Fibroblast of skin of back (primary cell): ENCODE data around the gene PRCC.

ENCODE experiments used
- DNase-seq: peaks from one replicate; pipeline ENCODE4 v3.0.0-alpha.2; 2013

Gene PRCC

DNA sequence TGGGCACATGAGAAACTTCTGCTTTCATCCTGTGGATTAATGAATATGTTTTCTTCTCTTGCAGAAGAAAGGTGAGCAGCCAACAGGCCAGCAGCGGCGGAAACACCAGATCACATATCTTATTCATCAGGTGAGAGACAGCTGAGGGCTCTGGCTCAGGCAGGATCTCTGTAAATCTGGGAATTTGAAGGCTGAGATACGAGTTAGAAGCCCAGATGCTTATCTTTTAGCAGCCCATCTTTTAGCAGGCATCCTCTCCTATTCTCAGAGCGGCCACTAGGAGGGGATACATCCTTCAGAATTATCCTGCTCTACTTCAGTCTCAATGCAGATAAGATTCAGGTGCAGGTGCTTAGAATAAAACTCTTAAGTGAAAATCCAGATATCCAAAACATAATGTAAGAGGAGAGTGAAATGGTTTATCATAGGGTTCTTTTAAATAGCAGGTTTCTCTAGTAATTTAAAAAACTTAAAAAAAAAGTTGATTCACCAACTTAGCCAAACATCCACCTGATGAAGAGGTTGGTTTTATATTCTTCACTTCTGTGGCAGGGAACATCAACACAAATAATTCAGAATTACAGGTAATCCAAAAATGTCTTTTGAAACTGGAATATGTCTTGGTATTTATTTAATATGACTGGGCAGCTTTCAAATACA lies 30.0 kb downstream of the PRCC start:
- DNase-seq: peak; percentile 51

DNA sequence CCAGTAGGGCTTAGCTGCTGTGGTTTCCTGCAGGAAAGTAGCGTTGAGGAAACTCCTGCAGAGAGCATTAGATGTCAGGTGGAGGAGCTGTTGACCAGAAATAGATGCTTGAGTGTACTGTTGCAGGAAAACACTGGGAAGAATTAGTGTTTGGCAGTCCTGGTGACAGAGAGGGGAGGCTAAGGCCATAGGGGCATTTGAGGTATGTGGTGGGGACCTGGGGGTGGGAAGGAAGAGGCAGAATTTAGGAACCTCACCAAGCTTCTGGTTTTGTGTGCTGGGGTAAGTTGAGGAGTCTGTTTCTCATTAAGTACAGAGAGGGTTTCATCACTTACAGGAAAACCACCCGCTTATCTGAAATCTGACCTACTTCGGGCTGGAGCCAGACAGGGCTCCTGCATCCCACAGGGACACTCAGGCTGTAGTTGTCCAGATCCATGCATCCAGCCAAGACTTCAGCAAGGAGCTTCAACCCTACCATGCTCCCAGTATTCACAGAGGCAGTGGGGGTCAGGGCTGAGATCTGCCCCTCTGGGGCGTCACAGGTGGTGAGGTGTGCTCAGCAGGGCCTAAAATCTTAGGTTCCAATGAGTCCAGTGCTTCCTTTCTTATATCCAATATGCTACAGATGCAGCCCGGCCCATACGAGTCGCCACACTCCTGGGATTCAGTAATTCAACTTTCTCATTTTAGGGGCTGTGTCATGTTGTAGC lies 34.2 kb downstream of the PRCC start:
- peak; percentile 24 for DNase-seq

DNA sequence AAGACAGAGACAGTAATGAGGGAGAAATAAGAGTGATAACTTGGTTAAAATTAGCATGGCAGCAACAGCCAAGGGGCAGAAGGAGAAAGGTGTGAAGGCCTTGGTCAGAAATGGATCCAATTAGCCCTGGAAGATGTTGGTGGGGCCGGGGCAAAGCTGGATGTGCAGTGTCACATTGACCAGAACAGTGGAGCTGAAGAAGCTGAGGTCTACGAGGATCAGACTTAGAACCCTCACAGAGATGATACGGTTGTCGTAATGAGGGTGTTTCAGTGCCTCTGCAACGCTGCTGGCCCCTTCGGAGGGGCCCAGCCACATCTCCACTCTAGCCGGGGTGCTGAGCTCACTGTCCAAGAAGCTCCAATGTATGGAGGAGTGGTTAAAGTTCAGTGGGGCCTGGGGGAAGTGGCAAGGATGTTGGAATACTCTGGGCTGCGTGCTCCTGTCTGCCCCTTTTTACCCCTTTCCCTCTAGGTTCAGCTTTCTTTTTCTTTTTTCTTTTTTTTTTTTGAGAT lies 35.1 kb downstream of the PRCC start:
- DNase-seq: no peak

DNA sequence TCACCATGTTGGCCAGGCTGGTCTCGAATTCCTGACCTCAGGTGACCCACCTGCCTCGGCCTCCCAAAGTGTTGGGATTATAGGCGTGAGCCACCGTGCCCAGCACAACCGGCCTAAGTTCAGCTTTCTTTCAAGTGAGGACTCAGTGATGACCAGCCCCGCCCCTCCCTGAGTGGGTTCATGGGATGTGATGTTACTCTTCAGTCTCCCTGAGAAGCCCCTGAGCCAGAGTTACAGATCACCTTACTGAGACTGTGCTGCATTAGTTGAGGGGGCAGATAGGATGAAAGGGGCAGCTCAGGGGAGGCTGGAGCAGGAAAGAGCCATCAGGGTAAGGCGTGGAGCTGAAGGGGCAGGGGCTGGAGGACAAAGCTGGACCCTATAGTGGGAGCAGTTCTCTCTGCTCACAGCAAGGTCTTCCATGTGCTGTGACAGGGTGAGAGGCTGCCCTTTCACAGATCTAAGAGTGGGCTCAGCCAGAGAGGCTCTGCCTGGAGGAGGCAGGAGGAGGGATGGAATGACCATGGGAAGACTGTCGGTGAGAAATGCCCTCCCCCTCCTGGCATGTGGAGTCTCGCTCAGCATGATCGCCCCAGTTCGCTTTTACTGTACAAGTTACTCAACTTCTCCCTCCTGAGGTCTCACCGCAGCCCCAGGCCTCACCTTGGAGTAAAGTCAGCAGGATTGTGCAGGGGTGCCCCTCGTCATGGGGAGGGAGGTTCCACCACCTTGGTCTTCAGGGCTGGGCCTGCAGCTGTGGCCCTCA lies 35.9 kb downstream of the PRCC start:
- no peak for DNase-seq

DNA sequence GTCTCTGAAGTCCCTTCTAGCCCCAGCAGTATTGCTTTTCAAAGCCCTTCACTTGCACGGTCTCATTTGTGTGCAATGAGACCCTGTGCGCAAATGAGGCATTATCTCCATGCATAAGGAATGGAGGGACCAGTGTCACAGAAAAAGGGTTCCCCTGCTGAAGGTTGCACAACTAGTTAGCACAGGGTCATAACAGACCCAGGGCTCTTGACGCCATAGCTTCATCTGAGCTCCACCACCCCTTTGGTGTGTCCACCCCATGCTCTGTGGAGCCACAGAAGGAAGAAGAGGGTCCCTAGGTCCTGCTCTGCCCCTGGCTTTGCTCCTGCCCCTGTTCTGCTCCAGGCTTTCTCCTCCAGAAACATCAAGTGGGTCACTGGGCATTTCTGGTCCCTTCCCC lies 36.7 kb downstream of the PRCC start:
- no peak for DNase-seq

DNA sequence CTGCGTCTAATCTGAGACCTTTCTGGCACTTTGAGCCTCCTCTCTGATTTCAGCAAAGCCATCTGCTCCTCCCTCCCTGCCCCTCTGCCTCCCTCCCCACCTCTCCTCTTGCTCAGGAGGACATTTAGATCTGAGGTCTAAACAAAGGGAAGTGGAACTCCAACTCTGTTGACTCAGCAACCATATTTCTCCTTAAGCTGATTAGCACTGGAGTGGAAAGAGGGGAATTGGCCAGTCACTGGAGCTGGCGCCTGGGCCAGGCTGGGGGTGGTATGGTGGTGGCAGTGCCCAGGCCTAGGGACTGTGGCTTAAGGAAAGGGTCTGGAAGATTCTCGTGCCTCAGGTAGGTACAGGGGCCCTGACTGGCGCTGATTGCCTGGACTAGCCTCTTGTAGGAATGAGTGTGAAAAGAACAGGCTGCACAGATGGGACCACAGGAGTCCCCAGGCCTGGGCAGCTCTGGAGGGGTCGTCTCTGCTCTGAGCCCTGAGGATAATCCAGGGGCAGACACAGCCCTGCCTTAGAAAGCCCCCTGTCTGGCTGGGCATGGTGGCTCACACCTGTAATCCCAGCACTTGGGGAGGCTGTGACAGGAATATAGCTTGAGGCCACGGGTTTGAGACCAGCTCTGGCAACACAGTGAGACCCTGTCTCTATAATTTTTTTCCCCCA lies 37.4 kb downstream of the PRCC start:
- DNase-seq: no peak

DNA sequence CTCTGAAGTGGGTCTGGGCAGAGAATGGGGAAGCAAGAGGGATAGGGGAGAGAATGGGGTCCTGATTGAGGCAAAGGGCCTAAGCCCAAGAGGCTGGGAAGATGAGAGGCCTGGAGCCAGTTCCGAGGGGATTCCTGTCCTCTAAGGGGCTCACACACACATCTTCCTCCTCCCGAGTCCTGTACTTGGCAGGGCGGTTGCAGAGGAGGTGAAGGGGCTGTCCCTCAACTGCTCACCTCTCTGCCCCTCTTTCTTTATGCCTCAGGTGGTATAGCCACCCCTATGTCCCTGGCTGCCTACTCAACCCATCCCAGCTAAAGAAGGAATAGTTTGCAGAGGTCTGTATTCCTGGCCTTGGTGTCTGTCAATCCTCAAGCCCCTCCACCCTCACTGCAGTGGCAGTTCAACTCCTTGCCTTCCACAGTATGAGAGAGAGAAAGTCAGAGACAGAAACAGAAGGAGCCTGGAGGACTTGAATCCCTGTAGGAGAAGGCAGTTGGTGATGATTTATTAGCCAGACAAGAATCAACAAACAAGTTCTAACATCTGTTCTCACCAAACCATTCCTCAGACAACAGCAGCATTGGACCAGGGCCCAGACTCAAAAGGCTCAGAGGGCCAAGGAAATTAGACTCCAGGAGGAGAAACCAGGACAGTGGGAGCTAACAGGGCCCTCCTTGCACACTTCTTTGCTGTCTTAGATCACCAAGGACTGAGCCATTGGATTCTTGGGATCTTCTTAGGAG lies 38.6 kb downstream of the PRCC start:
- no peak for DNase-seq

DNA sequence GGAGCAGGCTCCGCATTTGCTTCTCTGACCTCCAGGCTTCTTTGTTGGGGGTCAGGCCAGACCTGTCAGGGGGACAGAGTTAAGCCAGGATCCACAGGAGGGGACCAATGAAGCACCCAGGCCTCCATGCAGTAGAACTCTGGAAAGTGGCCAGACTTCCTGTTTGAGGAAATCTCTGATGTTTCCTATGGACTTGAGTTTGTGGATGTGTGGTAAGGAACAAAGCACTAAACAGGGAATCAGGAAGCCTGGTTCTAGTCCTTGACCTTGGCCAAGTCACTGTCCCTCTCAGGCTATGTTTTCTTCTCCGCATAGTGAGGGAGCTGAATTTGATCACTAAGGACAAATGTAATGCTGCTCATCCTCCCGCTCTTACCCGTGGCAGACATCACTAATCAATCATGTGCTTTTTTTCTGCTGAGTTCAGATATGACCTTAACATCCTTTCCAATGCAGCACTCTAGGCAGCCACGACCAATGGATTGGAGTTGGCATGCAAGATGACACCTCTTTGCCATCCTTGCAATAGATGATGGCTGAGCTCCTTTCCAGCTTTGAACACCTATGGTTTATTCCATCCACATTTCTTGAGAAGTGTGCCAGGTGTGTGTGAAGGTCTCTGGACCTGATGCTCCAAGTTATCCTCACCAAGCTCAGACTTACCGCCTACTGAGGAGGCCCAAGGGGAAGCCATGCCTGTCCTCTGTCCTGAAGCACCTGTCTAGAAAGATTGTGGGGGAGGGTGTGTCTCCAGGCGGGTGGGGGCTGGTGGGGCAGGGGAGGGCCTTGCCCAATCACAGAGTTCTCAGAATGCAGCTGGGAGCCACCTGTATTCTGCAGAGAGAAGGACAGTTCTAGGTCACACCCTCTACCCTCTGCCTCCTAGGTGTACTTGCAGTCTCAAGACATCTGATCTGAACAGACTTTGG lies 39.4 kb downstream of the PRCC start:
- DNase-seq: no peak

DNA sequence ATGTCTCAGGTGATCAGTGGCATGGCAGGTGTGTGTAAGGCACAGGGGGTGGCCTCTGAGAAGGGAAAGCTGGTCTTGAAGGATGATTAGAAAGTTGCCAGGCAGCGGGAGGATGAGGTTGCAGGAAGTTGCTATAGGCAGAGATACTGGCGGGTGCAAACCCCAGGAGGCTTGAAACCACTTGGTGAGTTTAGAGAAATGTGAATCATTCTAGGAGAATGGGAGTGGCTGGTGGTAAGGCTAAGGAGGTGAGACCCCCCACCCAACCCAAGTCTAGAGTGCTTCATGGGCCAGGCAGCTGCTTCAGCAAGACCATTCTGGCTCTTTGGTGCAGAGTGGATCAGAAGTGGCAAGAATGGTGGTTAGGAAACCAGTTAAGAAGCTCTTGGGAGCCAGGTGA lies 40.3 kb downstream of the PRCC start:
- no peak for DNase-seq

DNA sequence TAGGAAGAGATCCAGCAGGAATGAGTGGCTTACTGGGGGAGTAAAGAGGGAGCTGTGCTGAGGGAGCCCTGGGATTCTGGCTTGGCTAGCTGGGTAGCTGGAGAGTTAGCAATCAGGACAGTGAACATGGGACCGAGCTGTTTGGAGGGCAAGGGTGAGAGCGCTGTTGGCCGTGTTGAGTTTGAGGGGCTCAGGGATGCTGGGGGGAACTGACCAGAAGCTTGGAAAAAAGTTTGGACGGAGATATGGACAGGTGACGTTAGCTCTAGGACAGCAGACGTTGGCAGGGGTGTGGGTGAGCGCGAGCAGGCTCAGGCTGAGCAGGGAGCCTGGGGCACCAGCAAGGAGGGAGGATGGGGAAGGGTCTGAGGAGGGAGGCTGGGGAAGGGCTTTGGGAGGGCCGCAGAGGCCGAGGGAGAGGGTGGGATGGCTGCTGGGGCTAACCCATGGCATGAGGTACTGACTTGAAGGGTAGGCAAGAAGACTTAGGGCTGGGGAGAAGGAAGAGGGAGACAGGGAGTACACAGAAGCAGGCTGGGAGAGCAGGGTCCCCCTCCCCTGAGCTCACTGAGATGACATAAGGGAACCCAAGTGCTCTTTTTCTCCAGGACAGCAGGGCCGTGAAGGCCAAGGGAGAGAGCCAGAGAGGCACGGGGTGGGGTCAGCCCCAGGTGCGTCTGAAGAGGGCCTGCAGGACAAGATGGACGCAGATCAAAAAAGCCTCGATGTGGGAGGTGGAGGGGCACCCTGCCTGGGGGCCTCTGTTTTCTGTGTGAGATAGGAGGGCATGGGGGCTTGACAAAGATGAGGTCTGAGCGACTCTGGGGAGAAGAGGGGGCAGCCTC lies 41.1 kb downstream of the PRCC start:
- no peak for DNase-seq

DNA sequence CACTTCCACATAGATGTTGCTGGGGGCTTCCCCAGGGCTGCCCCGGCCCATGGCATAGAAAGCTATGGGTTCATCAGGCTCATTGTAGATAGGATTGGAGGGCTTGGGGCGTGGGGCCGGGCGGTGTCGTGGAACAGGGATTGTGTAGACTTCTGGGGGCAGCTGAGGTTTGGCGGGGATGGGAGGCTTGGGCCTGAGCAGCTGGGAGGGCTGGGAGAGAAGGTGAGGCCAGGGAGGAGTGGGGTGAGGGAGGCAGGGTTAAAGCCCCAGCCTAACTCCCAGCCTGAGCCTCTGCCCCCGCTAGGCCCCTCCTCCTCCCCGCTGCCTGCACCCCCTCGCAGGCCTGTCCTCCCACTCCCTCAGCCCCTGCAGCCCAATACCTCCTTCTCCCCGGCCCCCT lies 41.9 kb downstream of the PRCC start:
- no peak for DNase-seq

DNA sequence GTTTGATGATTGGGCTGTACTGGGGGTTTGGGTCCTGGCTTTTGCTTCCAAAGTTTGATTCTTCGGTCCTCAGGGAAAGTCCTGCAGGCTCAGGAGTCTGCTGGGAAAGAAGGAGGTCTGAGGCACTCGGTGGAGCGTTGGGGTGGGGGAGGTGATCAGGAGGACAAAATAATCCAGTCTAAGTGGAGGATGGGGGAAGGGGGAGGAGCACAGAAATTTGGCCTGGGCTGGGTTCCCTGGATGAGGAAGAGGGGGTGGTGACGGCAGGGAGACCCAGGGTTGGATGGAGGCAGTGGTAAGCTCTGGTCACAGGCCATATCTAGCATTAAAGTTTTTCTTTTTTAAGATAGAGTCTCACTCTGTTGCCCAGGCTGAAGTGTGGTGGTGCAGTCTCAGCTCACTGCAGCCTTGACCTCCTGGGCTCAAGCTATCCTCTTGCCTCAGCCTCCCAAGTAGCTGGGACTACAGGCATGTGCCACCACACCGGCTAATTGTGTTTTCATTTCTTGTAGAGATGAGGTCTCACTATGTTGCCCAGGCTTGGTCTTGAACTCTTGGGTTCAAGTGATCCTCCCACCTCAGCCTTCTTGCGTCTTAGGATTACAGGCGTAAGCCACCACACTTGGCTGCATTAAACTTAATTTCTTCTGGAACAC lies 42.5 kb downstream of the PRCC start:
- DNase-seq: no peak

DNA sequence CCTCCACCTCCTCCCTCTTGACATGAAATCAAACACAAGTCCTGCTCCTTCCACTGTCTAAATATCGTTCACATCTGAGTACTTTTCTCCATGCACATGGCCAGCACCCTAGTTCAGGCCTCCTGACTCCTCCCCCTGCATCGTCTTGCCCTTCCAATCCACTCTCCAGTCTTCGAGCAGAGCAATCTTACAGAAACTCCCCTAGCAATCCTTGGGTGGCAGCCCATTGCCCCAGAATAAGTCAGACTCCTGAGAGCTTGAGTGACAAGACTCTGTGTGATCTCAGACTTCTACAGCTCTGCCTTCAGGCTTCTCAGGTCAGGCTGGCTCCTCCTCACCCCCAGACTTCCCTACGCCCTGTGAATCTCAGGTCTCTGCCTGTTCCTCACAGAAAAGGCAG lies 43.8 kb downstream of the PRCC start:
- no peak for DNase-seq

DNA sequence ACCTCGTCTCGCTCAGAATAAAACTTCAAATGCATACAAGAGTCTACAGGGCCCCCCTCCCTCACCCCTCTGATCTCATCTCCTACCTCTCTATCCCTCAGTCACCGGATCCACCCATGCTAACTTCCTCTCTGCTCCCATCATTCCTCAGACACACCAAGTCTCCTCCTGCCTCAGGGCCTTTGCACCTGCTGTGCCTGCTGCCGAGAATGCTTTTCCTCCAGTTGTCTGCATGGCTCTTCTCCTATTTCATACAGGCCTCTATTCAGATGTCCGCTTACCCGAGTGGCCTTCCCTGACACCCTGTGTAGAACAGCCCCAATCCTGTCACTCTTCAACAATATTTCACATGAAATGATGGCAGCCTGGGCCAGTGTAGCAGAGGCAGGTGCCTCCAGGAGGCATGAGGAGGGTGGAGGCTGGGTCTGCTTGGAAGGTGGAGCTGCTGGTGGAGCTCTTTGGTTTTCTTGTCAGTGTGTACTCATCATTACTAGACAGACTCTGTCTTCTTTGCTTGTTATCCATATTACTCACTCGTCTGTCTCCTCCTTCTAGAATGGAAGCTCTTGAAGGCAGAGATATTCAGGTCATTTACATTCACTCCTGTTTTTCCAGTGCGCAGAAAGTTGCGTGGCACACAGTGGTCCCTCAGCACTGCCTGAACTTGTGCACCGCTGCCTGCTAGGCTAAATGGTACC lies 45.1 kb downstream of the PRCC start:
- DNase-seq: peak; percentile 18

DNA sequence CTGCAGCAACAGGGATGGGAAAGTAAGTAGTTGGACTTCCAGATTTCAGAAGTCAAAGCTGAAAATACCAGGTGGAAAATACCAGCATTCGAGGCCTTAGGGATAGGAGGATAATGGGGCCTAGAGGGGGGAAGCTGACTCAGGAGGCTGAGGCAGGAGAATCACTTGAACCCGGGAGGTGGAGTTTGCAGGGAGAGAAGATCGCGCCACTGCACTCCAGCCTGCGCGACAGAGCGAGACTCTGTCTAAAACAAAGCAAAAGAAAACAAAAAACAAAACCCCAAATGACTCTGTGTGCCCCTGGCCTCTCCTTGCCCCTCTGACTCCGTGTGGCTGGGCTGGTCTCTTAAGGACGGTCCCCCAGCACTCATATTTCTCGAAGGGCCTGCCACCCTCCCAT lies 46.0 kb downstream of the PRCC start:
- no peak for DNase-seq

DNA sequence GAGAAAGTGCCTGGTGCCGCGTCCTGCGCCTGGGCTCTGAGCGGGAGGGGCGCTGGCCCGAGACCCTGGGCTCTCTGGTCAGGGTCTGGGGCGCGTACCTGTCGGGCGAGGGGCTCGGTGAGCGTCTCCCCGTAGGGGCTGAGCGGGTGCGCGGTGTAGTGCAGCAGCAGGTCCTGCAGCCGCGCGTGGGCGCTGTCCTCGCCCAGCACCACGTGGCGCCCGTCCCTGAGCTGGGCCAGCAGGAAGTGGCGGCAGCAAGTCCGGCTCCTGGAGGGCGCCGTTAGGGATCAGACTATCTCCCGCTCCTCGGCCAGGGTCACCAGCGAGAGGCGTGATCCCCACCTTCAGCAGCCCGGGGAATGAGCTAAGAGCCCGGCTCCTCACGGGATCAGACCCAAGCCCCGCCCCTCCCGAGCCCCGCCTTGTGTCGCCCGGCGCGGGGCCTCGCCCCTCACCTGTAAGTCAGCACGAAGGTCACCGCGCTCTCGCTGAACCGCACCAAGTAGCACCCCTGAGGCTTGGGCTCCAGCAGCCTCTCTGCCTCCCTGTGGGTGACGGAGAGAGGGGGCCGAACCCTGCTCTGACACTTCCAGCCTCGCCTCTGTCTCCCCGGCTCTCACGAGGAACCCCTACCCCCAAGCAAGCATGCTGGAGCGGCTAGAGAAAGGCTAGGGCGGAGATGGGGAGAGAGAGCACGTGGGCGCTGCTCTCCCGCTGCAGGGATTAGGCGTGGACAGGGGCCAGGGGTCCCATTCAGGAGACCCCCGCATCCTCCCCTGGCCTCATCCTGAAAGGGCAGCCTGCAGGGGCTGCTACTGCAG lies 46.6 kb downstream of the PRCC start:
- DNase-seq: peak; percentile 50

DNA sequence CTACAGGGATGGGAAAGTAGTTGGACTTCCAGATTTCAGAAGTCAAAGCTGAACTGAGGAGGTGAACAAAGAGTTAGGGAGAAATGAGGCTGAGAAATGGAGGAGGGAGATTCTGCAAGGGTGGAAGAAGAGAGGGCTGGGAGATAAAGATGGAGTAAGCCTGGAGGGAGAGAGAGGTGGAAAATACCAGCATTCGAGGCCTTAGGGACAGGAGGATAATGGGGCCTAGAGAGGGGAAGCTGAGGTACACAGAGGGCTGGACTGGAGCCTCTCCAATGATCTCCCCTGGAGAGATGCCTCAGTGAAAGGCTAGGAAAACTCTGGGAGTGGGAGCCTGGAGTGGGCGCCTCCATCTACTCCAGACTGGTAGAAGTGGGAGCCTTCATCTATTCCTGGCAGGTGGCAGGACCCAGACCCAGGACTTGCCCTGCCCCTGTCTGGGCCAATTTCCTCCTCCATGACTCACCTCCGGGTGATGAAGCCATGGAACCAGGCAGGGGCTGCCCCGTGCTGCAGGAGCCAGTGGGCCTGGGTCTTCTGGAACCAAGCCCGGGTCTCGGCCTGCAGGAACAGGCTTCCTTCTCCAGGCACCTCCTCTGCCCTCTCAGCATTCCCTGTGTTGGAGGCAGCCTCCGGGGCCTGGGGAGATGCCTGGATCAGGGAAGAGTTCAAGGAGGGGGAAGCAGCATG lies 47.4 kb downstream of the PRCC start:
- DNase-seq: no peak
